K562 (cell line): Measurements from ENCODE around the gene PTK7. TPM values are rescaled to one million over a fixed set of nuclear protein-coding genes. Genes with fewer than 3 reads are reported as not detected.

Experiments
- ATAC-seq: fragments of 200-7000 bp; cut with Tn5 transposase; 3 replicates; pipeline ENCODE4 v1.9.1; 2020; ENCODE audit warnings: moderate library complexity
- BruUV-seq: library from RNA; stranded (reverse); fragments of 400-500 nt; replicated peaks from 2 replicates; lab custom pipeline; 2021; lab: Mats Ljungman, UMichigan
- CTCF ChIA-PET: fragments of 300-600 bp; formaldehyde crosslinking; extraction: SDS; loops from one replicate; lab custom pipeline; 2021; ENCODE audit warnings: low intra/inter-chr PET ratio; lab: Yijun Ruan, JAX
- POLR2A ChIA-PET: fragments of 300-600, 350-650 bp; sonication (Branson Sonifier 250); formaldehyde crosslinking; extraction: SDS; loops from one replicate; lab custom pipeline; 2021; ENCODE audit warnings: antibody characterized with exemption, inconsistent platforms; lab: Yijun Ruan, JAX
- DNase-seq, 4 experiments: peaks; one replicate each; pipeline versions ENCODE4 v3.0.0 to v3.0.0-alpha.2; 2011 to 2018; ENCODE audit warnings: low spot score in 3 of 4, mixed read lengths in 3 of 4; ENCODE audit errors: extremely low read depth in 1 of 4
- FAIRE-seq: peaks from 2 replicates; lab custom pipeline; 2011; peaks lifted over from hg19 to GRCh38; lab: Jason Lieb, UNC
- H2AFZ ChIP-seq: 2 replicates; pipeline ENCODE4 v1.6.0; 2011; ENCODE audit warnings: low read depth, low read length, control low read depth, inconsistent platforms
- H3K27ac ChIP-seq: fragments of 200-600 bp; 3 replicates; pipeline ENCODE4 v1.8.0; 2011; ENCODE audit warnings: low read depth, mild to moderate bottlenecking, control low read depth, inconsistent platforms, low read length, moderate library complexity, mixed read lengths; ENCODE audit errors: extremely low read depth
- H3K27me3 ChIP-seq, 2 experiments: fragments of 300-600 bp in 1 of 2; 2 replicates in 1 of 2; 3 replicates in 1 of 2; pipeline versions ENCODE4 v1.6.0 to v1.8.0; 2011; ENCODE audit warnings: inconsistent platforms in 2 of 2, low read length in 2 of 2, mild to moderate bottlenecking in 1 of 2, mixed read lengths in 1 of 2, moderate library complexity in 1 of 2; ENCODE audit not compliant: control insufficient read depth in 2 of 2, insufficient read depth in 2 of 2
- H3K36me3 ChIP-seq: fragments of 300-600 bp; 3 replicates; pipeline ENCODE4 v1.8.0; 2011; ENCODE audit warnings: mild to moderate bottlenecking, low read length, inconsistent platforms; ENCODE audit not compliant: control insufficient read depth, insufficient read depth
- H3K4me1 ChIP-seq, 2 experiments: fragments of 200-600 bp in 1 of 2; replicated peaks in 1 of 2; 2 replicates in 1 of 2; 3 replicates in 1 of 2; pipeline versions ENCODE4 v1.5.1 to v1.8.0; 2011; ENCODE audit warnings: inconsistent platforms in 2 of 2, low read length in 2 of 2, mild to moderate bottlenecking in 1 of 2, mixed read lengths in 1 of 2, moderate library complexity in 1 of 2; ENCODE audit not compliant: control insufficient read depth in 2 of 2, insufficient read depth in 2 of 2
- H3K4me2 ChIP-seq: 2 replicates; pipeline ENCODE4 v1.6.1; 2011; ENCODE audit warnings: low read length, control low read depth, inconsistent platforms, mixed read lengths; ENCODE audit not compliant: insufficient read depth
- H3K4me3 ChIP-seq: fragments of 200-600 bp; sonication (generic), shearing (Covaris generic); 2 replicates; pipeline ENCODE4 v1.5.1; 2016; ENCODE audit warnings: control low read depth, inconsistent platforms
- H3K79me2 ChIP-seq: fragments of 200-600 bp; 3 replicates; pipeline ENCODE4 v1.8.0; 2011; ENCODE audit warnings: low read length, inconsistent platforms; ENCODE audit not compliant: control insufficient read depth, insufficient read depth
- H3K9ac ChIP-seq, 2 experiments: 2 replicates each; pipeline versions ENCODE4 v1.6.0 to v1.6.1; 2011; ENCODE audit warnings: low read depth in 2 of 2, low read length in 2 of 2, control low read depth in 1 of 2, inconsistent platforms in 1 of 2, mild to moderate bottlenecking in 1 of 2, mixed read lengths in 1 of 2; ENCODE audit not compliant: insufficient read depth in 1 of 2
- H3K9me1 ChIP-seq: one replicate; pipeline ENCODE4 v1.6.0; 2011; ENCODE audit warnings: inconsistent platforms, mild to moderate bottlenecking, low read length, moderate library complexity; ENCODE audit not compliant: control insufficient read depth, insufficient read depth
- H3K9me3 ChIP-seq: replicated peaks from 2 replicates; pipeline ENCODE4 v1.5.1; 2011; ENCODE audit warnings: low read depth, low read length, inconsistent platforms; ENCODE audit not compliant: control insufficient read depth, insufficient read depth
- H4K20me1 ChIP-seq: replicated peaks from 2 replicates; pipeline ENCODE4 v1.6.1; 2011; ENCODE audit warnings: low read length, inconsistent platforms, mixed read lengths; ENCODE audit not compliant: control insufficient read depth, insufficient read depth
- ARHGAP35 ChIP-seq: fragments of 450-650 bp; IDR thresholded peaks from 2 replicates; pipeline ENCODE4 v1.6.1; 2018; ENCODE audit not compliant: partially characterized antibody
- EGR1 ChIP-seq: fragments of 450-650 bp; conservative IDR thresholded peaks from 2 replicates; pipeline ENCODE4 v1.6.1; 2017; ENCODE audit warnings: mild to moderate bottlenecking
- ESRRA ChIP-seq: fragments of 450-650 bp; IDR thresholded peaks from 2 replicates; pipeline ENCODE4 v1.6.1; 2014; ENCODE audit warnings: low read depth, mild to moderate bottlenecking, moderate library complexity, borderline replicate concordance
- FOS ChIP-seq: IDR thresholded peaks from 3 replicates; pipeline ENCODE4 v1.6.1; 2011; ENCODE audit not compliant: insufficient read length; ENCODE audit errors: extremely low read depth
- KLF6 ChIP-seq: fragments of 250-450 bp; sonication (Bioruptor Pico); IDR thresholded peaks from 2 replicates; pipeline ENCODE4 v1.4.0; 2020; ENCODE audit warnings: mild to moderate bottlenecking, moderate library complexity, borderline replicate concordance
- MYC ChIP-seq, 2 experiments: fragments of 250-450 bp in 1 of 2; sonication (Bioruptor Pico) in 1 of 2; IDR thresholded peaks; 2 replicates each; pipeline versions ENCODE4 v1.5.1 to v1.6.1; 2012 to 2021; ENCODE audit warnings: low read depth in 2 of 2, borderline replicate concordance in 1 of 2, improper control_type of control experiment in 1 of 2, low read length in 1 of 2, mild to moderate bottlenecking in 1 of 2, moderate library complexity in 1 of 2
- NEUROD1 ChIP-seq: fragments of 150-350 bp; IDR thresholded peaks from 2 replicates; pipeline ENCODE4 v1.6.1; 2014; ENCODE audit warnings: borderline replicate concordance, low read length, low read depth; ENCODE audit not compliant: partially characterized antibody
- NFYB ChIP-seq: IDR thresholded peaks from 2 replicates; pipeline ENCODE4 v1.6.1; 2011; ENCODE audit warnings: mild to moderate bottlenecking, moderate library complexity; ENCODE audit not compliant: insufficient read length; ENCODE audit errors: extremely low read depth
- RBBP5 ChIP-seq: fragments of 200-600 bp; sonication (generic); IDR thresholded peaks from 2 replicates; pipeline ENCODE4 v1.6.1; 2012; ENCODE audit warnings: borderline replicate concordance, mild to moderate bottlenecking, low read length, control low read depth, inconsistent platforms; ENCODE audit not compliant: insufficient read depth, poor library complexity, severe bottlenecking
- RBFOX2 ChIP-seq: fragments of 200-400 bp; formaldehyde crosslinking; IDR thresholded peaks from 2 replicates; pipeline ENCODE4 v1.6.1; 2017; ENCODE audit warnings: low read depth, mild to moderate bottlenecking, low read length, moderate library complexity
- RFX1 ChIP-seq: fragments of 450-650 bp; IDR thresholded peaks from 2 replicates; pipeline ENCODE4 v1.6.1; 2016; ENCODE audit warnings: mild to moderate bottlenecking, moderate library complexity
- SIN3A ChIP-seq, 2 experiments: fragments of 150-350 bp in 1 of 2; IDR thresholded peaks; 2 replicates each; pipeline ENCODE4 v1.6.1; 2011 to 2016; ENCODE audit warnings: borderline replicate concordance in 2 of 2, low read depth in 2 of 2, low read length in 2 of 2, mild to moderate bottlenecking in 2 of 2, moderate library complexity in 2 of 2; ENCODE audit not compliant: control insufficient read depth in 1 of 2
- SMAD4 ChIP-seq: fragments of 250-450 bp; sonication (Bioruptor Pico); conservative IDR thresholded peaks from 2 replicates; pipeline ENCODE4 v1.8.0; 2021; ENCODE audit warnings: inconsistent platforms, mild to moderate bottlenecking, moderate library complexity
- ZFP30 ChIP-seq: fragments of 250-450 bp; sonication (Bioruptor Pico); IDR thresholded peaks from 2 replicates; pipeline ENCODE4 v1.8.0; 2022; ENCODE audit warnings: moderate library complexity, mild to moderate bottlenecking, inconsistent platforms, borderline replicate concordance
- ZKSCAN3 ChIP-seq: fragments of 250-450 bp; sonication (Bioruptor Pico); IDR thresholded peaks from 2 replicates; pipeline ENCODE4 v1.4.0; 2020
- ZNF583 ChIP-seq: fragments of 250-450 bp; sonication (Bioruptor Pico); IDR thresholded peaks from 2 replicates; pipeline ENCODE4 v1.4.0; 2020
- whole genome bisulfite sequencing: fragments of 100-300 bp; shearing (Covaris generic); methylation state at CpG from one replicate; pipeline ENCODE4 v1.1.6; 2016; ENCODE audit warnings: low coverage, mixed read lengths; ENCODE audit not compliant: insufficient coverage; ENCODE audit errors: missing lambda C conversion rate; 5-methylcytosine and 5-hydroxymethylcytosine counted together
- in situ Hi-C: fragments of 300-500 bp; cut with MboI; formaldehyde crosslinking; loops from 4 replicates; pipeline ENCODE4 v1.15.0; 2018; ENCODE audit warnings: inconsistent platforms, mixed read lengths
- intact Hi-C: fragments of 100-400 bp; cut with micrococcal nuclease; formaldehyde crosslinking; loops from 2 replicates; pipeline ENCODE4 v1.14.2; 2022
- polyA plus RNA-seq, 8 experiments: library from polyadenylated mRNA; depleted of rRNA in 4 of 8; stranded (reverse) in 5 of 8; unstranded in 3 of 8; fragments of >200 nt; fragmentation: Nextera tagmentation in 2 of 8; fragmentation: Illumina TruSeq in 1 of 8; extraction: Ambion mirVana in 2 of 8; extraction: Trizol in 1 of 8; gene quantifications; 2 replicates each; pipeline versions ENCODE4 v1.2.1 to v1.2.3, GENCODE V29; 2011 to 2014; ENCODE audit warnings: inconsistent platforms in 1 of 8, missing spikeins in 1 of 8
- total RNA-seq, 7 experiments: library from RNA; depleted of rRNA in 6 of 7; stranded (reverse); fragments of >200 nt in 6 of 7; fragmentation: Illumina TruSeq in 2 of 7; extraction: Trizol in 2 of 7; gene quantifications; 2 replicates each; pipeline versions ENCODE4 v1.2.1 to v1.2.3, GENCODE V29; 2011 to 2021; ENCODE audit warnings: low replicate concordance in 1 of 7
- TF ChIP-seq, protein P1 (sequence below): IDR thresholded peaks from 3 replicates; pipeline ENCODE4 v1.6.1; 2011; ENCODE audit warnings: borderline replicate concordance, mild to moderate bottlenecking, moderate library complexity; ENCODE audit not compliant: insufficient read length; ENCODE audit errors: extremely low read depth

The PTK7 gene
- total and polyA plus RNA-seq, 9 of the 15 experiments (the other 6 are each of a cell fraction or from before 2014, with no cell fraction given) = 0.20 to 6.8 (median 4.2) TPM

DNA sequence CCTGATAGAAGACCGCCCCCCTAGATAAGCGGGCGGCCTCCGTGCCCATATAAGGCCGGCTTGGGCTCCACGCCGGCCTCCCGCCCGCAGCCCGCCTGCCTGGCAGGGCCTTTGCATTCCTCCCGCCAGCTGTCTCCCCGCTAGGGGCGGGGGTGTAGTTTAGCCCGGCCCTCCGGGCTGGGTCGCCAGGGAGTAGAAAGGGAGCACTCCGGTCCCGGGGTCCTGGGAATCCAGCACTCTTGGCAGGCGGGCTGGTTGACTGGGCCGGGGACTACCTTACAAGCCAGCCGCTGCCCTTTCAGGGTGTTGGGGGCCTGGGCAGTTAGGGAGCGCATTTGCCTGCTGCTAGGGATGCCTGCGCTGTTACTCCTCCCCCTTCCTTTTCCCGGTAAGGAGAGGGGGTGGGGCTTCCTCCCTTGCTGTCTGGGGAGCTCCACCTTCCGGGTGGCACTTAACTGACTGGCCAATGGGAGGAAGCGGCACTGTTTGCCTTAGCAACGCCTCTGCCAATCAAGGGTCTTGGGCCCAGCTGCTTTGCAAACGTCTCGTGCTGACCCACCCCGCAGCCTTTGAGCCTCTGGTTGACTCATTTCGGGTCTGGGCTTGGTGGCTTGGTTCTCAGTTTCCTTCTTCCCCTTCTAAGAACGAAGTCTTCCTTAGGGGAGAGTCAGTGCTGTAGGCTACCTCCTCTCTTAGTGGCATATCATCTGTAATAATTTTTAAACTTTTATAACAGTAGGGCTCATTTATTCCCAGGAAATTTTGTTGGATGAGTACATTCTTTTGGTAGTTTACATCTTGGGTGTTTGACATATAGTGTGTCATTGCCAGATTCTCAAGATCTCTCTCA is 98.4 kb downstream of the PTK7 start:
- Histone ChIP-seq H2AFZ (no peak overlapping the region), H3K9me3 (no peaks in the 10 kb centered on the region), H3K36me3 (peaks cover 54% of the 10 kb centered on the region), H3K4me1 (peaks cover 30 to 53% of the 10 kb centered on the region in 2 experiments), H3K9ac (peak overlapping the region; percentile 21 to 82; a peak in 3 of 4 replicates), H3K4me2 (peak overlapping the region; percentile 99), H3K27ac (peak overlapping the region; percentile 21), H3K27me3 (no peaks in the 10 kb centered on the region), H3K9me1 (peaks cover 6% of the 10 kb centered on the region), H3K79me2 (peaks cover 41% of the 10 kb centered on the region), H4K20me1 (peaks cover 32% of the 10 kb centered on the region), H3K4me3 (peak overlapping the region; percentile 17; the same call in 1 of the 2 replicates)
- CTCF ChIA-PET = interaction anchor here (0.6 kb wide), 1 partner anchor 313 kb away, joined by 3 read pairs; no protein-coding TSS in a partner anchor
- DNase-seq (peak; percentile 99 to 100 (median 99)), FAIRE-seq (peak; percentile 100), ATAC-seq (peak; percentile 81)
- intact Hi-C loops = loop anchor here (5.0 kb wide), 2 partner anchors 73 to 193 kb away; partner anchors contain the start of gene ZNF318
- in situ Hi-C loops = no loop called here
- BruUV-seq = no TSS peak
- POLR2A ChIA-PET = interaction anchor here (0.5 to 5.5 kb wide), 34 partner anchors 7 to 905 kb away, joined by 3 to 40 read pairs (median 4); partner anchors contain the start of genes CUL9, DNPH1, KLC4 and MRPL2
- WGBS = 9% methylated on average over 32 of the region's 32 CpGs
- TF ChIP-seq ZNF583 (CRISPR knock-in tag) = 0 out of 2 replicates have a peak, but pooled peaks have one; percentile 30
- TF ChIP-seq NFYB = peak; percentile 100
- 0 out of 2 replicates have a peak, but pooled peaks have one; percentile 47 for TF ChIP-seq KLF6
- TF ChIP-seq ZFP30 (CRISPR knock-in tag) = no peak
- peak; percentile 99 for TF ChIP-seq RFX1
- no peak for TF ChIP-seq ARHGAP35
- peak; percentile 89 for TF ChIP-seq RBFOX2
- peak; percentile 99 for TF ChIP-seq NEUROD1
- peak; percentile 97 for TF ChIP-seq FOS
- no peak for TF ChIP-seq MYC (IDR thresholded peaks at IDR 0.05; ENCODE audit: low read depth, low read length)
- TF ChIP-seq MYC (CRISPR knock-in tag; IDR thresholded peaks at IDR 0.05; ENCODE audit: borderline replicate concordance, low read depth) = no peak
- TF ChIP-seq SIN3A (IDR thresholded peaks at IDR 0.05; ENCODE audit: borderline replicate concordance in 2 of 2, control insufficient read depth in 1 of 2, low read depth in 2 of 2, low read length in 2 of 2) = peak; percentile 92 to 94; a peak in 3 of 4 replicates
- no peak for TF ChIP-seq ZKSCAN3 (CRISPR knock-in tag)
- TF ChIP-seq, protein P1, sequence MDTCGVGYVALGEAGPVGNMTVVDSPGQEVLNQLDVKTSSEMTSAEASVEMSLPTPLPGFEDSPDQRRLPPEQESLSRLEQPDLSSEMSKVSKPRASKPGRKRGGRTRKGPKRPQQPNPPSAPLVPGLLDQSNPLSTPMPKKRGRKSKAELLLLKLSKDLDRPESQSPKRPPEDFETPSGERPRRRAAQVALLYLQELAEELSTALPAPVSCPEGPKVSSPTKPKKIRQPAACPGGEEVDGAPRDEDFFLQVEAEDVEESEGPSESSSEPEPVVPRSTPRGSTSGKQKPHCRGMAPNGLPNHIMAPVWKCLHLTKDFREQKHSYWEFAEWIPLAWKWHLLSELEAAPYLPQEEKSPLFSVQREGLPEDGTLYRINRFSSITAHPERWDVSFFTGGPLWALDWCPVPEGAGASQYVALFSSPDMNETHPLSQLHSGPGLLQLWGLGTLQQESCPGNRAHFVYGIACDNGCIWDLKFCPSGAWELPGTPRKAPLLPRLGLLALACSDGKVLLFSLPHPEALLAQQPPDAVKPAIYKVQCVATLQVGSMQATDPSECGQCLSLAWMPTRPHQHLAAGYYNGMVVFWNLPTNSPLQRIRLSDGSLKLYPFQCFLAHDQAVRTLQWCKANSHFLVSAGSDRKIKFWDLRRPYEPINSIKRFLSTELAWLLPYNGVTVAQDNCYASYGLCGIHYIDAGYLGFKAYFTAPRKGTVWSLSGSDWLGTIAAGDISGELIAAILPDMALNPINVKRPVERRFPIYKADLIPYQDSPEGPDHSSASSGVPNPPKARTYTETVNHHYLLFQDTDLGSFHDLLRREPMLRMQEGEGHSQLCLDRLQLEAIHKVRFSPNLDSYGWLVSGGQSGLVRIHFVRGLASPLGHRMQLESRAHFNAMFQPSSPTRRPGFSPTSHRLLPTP = no peak
- TF ChIP-seq RBBP5 = peak; percentile 56
- TF ChIP-seq EGR1 = peak; percentile 61
- TF ChIP-seq ESRRA = 0 out of 2 replicates have a peak, but pooled peaks have one; percentile 14
- peak; percentile 70 for TF ChIP-seq SMAD4 (CRISPR knock-in tag)
